HepG2 (cell line): ENCODE measurements around the gene PEPD. TPM values are rescaled to one million over a fixed set of nuclear protein-coding genes. Genes with fewer than 3 reads are reported as not detected.

Experiments used
- AFF4 ChIP-seq: sonication (generic); formaldehyde crosslinking; IDR thresholded peaks from 2 replicates; pipeline ENCODE4 v1.4.0; 2020; ENCODE audit warnings: missing genetic modification reagents
- AGO2 ChIP-seq: fragments of 200-400 bp; formaldehyde crosslinking; optimal IDR thresholded peaks from 2 replicates; pipeline ENCODE3; 2017; ENCODE audit warnings: mild to moderate bottlenecking, low read depth, low read length, moderate library complexity
- CBX5 ChIP-seq: sonication (generic); formaldehyde crosslinking; IDR thresholded peaks from 2 replicates; pipeline ENCODE4 v1.4.0; 2020; ENCODE audit warnings: missing genetic modification reagents, borderline replicate concordance
- CENPX ChIP-seq: sonication (generic); formaldehyde crosslinking; IDR thresholded peaks from 2 replicates; pipeline ENCODE4 v1.9.0; 2021; ENCODE audit warnings: mild to moderate bottlenecking, missing genetic modification reagents, moderate library complexity
- HNRNPL ChIP-seq: fragments of 200-400 bp; formaldehyde crosslinking; IDR thresholded peaks from 2 replicates; pipeline ENCODE4 v1.6.1; 2017; ENCODE audit warnings: mild to moderate bottlenecking, low read depth, low read length
- NFIC ChIP-seq: IDR thresholded peaks from 2 replicates; pipeline ENCODE4 v1.6.1; 2012; ENCODE audit warnings: mild to moderate bottlenecking, low read length, inconsistent platforms
- PRMT3 ChIP-seq: sonication (generic); formaldehyde crosslinking; IDR thresholded peaks from 2 replicates; pipeline ENCODE4 v1.8.1; 2022; ENCODE audit warnings: low read depth, mild to moderate bottlenecking, moderate library complexity, missing genetic modification reagents, borderline replicate concordance
- TEAD3 ChIP-seq: optimal IDR thresholded peaks from 2 replicates; pipeline ENCODE3; 2016; ENCODE audit warnings: borderline replicate concordance
- ZBTB25 ChIP-seq: IDR thresholded peaks from 2 replicates; pipeline ENCODE4 v1.6.1; 2018; ENCODE audit warnings: missing genetic modification reagents
- ZNF44 ChIP-seq: sonication (generic); formaldehyde crosslinking; IDR thresholded peaks from 2 replicates; pipeline ENCODE4 v1.5.1; 2020; ENCODE audit warnings: mild to moderate bottlenecking, missing genetic modification reagents
- ZNF460 ChIP-seq: sonication (generic); formaldehyde crosslinking; IDR thresholded peaks from 2 replicates; pipeline ENCODE4 v1.5.1; 2020; ENCODE audit warnings: missing genetic modification reagents, mild to moderate bottlenecking, borderline replicate concordance
- ZNF567 ChIP-seq: sonication (generic); formaldehyde crosslinking; IDR thresholded peaks from 2 replicates; pipeline ENCODE4 v1.8.1; 2023; ENCODE audit warnings: mild to moderate bottlenecking, missing genetic modification reagents, borderline replicate concordance
- ZNF704 ChIP-seq: sonication (generic); formaldehyde crosslinking; IDR thresholded peaks from 2 replicates; pipeline ENCODE4 v1.8.1; 2023; ENCODE audit warnings: mild to moderate bottlenecking, inconsistent platforms, moderate library complexity, missing genetic modification reagents, borderline replicate concordance
- ZNF773 ChIP-seq: sonication (generic); formaldehyde crosslinking; IDR thresholded peaks from 2 replicates; pipeline ENCODE4 v1.4.0; 2020; ENCODE audit warnings: missing genetic modification reagents, borderline replicate concordance
- polyA plus RNA-seq, 8 experiments: library from polyadenylated mRNA; depleted of rRNA in 3 of 8; stranded (reverse) in 7 of 8; unstranded in 1 of 8; fragments of >200 nt; fragmentation: Illumina TruSeq in 4 of 8; extraction: Trizol in 4 of 8; gene quantifications; 2 replicates each; pipeline versions ENCODE4 v1.2.1 to v1.2.3, GENCODE V29; 2011 to 2016; ENCODE audit warnings: low read depth in 4 of 8, missing spikeins in 1 of 8, mixed read lengths in 1 of 8; ENCODE audit not compliant: insufficient read depth in 1 of 8
- total RNA-seq, 5 experiments: library from RNA; depleted of rRNA; stranded (reverse); fragments of >200 nt; fragmentation: Illumina TruSeq; extraction: Trizol; gene quantifications; 2 replicates each; pipeline ENCODE4 v1.2.3, GENCODE V29; 2016; ENCODE audit warnings: low read depth in 1 of 5

The PEPD gene
- total and polyA plus RNA-seq, 2 of the 13 experiments (the other 11 are each of a cell fraction or from before 2014, with no cell fraction given): 60.7 to 75.1 TPM

- TF ChIP-seq ZBTB25 (CRISPR knock-in tag): no peak
- no peak for TF ChIP-seq ZNF460 (CRISPR knock-in tag)
- TF ChIP-seq ZNF567: no peak
- TF ChIP-seq CBX5 (CRISPR knock-in tag): no peak
- no peak for TF ChIP-seq NFIC
- no peak for TF ChIP-seq ZNF44 (CRISPR knock-in tag)
- TF ChIP-seq CENPX (CRISPR knock-in tag): no peak
- no peak for TF ChIP-seq PRMT3 (CRISPR knock-in tag)
- TF ChIP-seq TEAD3 (CRISPR knock-in tag): peak; percentile 4
- TF ChIP-seq ZNF704 (CRISPR knock-in tag): no peak
- no peak for TF ChIP-seq AFF4 (CRISPR knock-in tag)
- peak; percentile 82 for TF ChIP-seq HNRNPL
- no peak for TF ChIP-seq ZNF773
- peak; percentile 37 for TF ChIP-seq AGO2
These were observed 123.8 kb downstream of the PEPD start (continued) for GRCh38 chr19:33397536-33398360.
